GM23248 (cell line): Measurements from ENCODE around the gene ACADM.

Experiments used
- EZH2 ChIP-seq: fragments of 200-600 bp; sonication (generic); IDR thresholded peaks from 2 replicates; pipeline ENCODE4 v1.6.1; 2018; ENCODE audit warnings: antibody characterized with exemption, mild to moderate bottlenecking; ENCODE audit not compliant: insufficient read depth, poor library complexity, severe bottlenecking
- EZH2phosphoT487 ChIP-seq: fragments of 200-600 bp; sonication (generic); IDR thresholded peaks from 2 replicates; pipeline ENCODE4 v1.6.1; 2018; ENCODE audit warnings: antibody characterized with exemption, moderate library complexity, mild to moderate bottlenecking, low read depth; ENCODE audit not compliant: insufficient read depth

GRCh38 chr1:75787524-75787923 lies 63.0 kb downstream of the ACADM start:
- TF ChIP-seq EZH2 (no peak), EZH2phosphoT487 (no peak)
